Measurements from ENCODE around the gene APLP1.

DNA sequence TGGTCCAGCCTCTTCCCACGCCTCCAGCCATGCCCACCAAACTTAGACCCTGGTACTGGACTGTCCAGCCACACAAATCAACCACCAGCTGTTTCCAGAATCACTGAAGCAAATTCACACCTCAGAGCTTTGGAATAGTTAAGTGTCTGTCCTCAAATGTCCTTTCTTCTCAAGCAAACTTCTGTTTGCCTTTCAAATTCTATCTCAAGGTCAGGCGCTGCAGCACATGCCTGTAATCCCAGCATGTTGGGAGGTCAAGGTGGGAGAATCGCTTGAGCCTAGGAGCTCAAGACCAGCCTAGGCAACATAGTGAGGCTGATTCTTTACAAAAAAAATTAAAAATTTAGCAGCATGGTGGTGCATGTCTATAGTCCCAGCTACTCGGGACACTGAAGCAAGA, 36.3 kb upstream of the APLP1 start:
- TF ChIP-seq POLR2A (IDR thresholded peaks at IDR 0.05): no peak
- TF ChIP-seq, protein P1, sequence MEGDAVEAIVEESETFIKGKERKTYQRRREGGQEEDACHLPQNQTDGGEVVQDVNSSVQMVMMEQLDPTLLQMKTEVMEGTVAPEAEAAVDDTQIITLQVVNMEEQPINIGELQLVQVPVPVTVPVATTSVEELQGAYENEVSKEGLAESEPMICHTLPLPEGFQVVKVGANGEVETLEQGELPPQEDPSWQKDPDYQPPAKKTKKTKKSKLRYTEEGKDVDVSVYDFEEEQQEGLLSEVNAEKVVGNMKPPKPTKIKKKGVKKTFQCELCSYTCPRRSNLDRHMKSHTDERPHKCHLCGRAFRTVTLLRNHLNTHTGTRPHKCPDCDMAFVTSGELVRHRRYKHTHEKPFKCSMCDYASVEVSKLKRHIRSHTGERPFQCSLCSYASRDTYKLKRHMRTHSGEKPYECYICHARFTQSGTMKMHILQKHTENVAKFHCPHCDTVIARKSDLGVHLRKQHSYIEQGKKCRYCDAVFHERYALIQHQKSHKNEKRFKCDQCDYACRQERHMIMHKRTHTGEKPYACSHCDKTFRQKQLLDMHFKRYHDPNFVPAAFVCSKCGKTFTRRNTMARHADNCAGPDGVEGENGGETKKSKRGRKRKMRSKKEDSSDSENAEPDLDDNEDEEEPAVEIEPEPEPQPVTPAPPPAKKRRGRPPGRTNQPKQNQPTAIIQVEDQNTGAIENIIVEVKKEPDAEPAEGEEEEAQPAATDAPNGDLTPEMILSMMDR (IDR thresholded peaks at IDR 0.05): no peak
- no peak for TF ChIP-seq POLR2AphosphoS5 (IDR thresholded peaks at IDR 0.05)

Measured in suprapubic skin (tissue), 4 donors.